Ectodermal cell (in vitro differentiated cells): ENCODE results near the gene RGS7.
"Not testable (repeated sequence)": the region's sequence is repeated elsewhere in the genome, so short reads cannot be mapped to it uniquely, and the experiment has no call there.

Experiments used
- H3K27ac ChIP-seq: 2 replicates; pipeline ENCODE4 v1.7.0; 2013; ENCODE audit warnings: mild to moderate bottlenecking, low read depth, low read length; ENCODE audit not compliant: insufficient read depth, poor library complexity, severe bottlenecking
- H3K27me3 ChIP-seq: 2 replicates; pipeline ENCODE4 v1.7.0; 2013; ENCODE audit warnings: mild to moderate bottlenecking, low read length; ENCODE audit not compliant: insufficient read depth, control insufficient read depth, poor library complexity, severe bottlenecking
- H3K36me3 ChIP-seq: one replicate; pipeline ENCODE4 v1.7.0; 2013; ENCODE audit warnings: low read length; ENCODE audit not compliant: control insufficient read depth, insufficient read depth
- H3K4me1 ChIP-seq: one replicate; pipeline ENCODE4 v1.7.0; 2013; ENCODE audit warnings: low read length; ENCODE audit not compliant: control insufficient read depth, insufficient read depth
- H3K4me3 ChIP-seq: 2 replicates; pipeline ENCODE4 v1.7.0; 2013; ENCODE audit warnings: low read depth, low read length, control low read depth; ENCODE audit not compliant: insufficient read depth
- H3K9me3 ChIP-seq: 2 replicates; pipeline ENCODE4 v1.7.0; 2013; ENCODE audit warnings: mild to moderate bottlenecking, low read length, moderate library complexity; ENCODE audit not compliant: control insufficient read depth
- WGBS, 2 experiments: methylation state at CpG; one replicate each; pipeline ENCODE4 v1.1.7; 2013; ENCODE audit warnings: missing lambda C conversion rate in 2 of 2; 5-methylcytosine and 5-hydroxymethylcytosine counted together

The RGS7 gene

GRCh38 chr1:241101622-241102021 is 255.4 kb downstream of the RGS7 start:
- H3K4me1 ChIP-seq: no peaks in the 10 kb centered on the region
- no peak overlapping the region for H3K27ac ChIP-seq
- no peaks in the 10 kb centered on the region for H3K36me3 ChIP-seq
- H3K4me3 ChIP-seq: no peak overlapping the region
- WGBS, 2 experiments: 79 to 91% methylated on average over 3 of the region's 3 CpGs
- H3K27me3 ChIP-seq: no peaks in the 10 kb centered on the region
- no peaks in the 10 kb centered on the region for H3K9me3 ChIP-seq

GRCh38 chr1:241097479-241097878 is 259.5 kb downstream of the RGS7 start:
- 90 to 91% methylated on average over 5 of the region's 5 CpGs for WGBS, 2 experiments
- no peaks in the 10 kb centered on the region for H3K9me3 ChIP-seq
- H3K27ac ChIP-seq: no peak overlapping the region
- H3K27me3 ChIP-seq: no peaks in the 10 kb centered on the region
- H3K36me3 ChIP-seq: no peaks in the 10 kb centered on the region
- H3K4me1 ChIP-seq: no peaks in the 10 kb centered on the region
- H3K4me3 ChIP-seq: no peak overlapping the region

- no peak overlapping the region for H3K27ac ChIP-seq
- no peaks in the 10 kb centered on the region for H3K9me3 ChIP-seq
- no peak overlapping the region for H3K4me3 ChIP-seq
- no peaks in the 10 kb centered on the region for H3K27me3 ChIP-seq
- no peaks in the 10 kb centered on the region for H3K4me1 ChIP-seq
- no peaks in the 10 kb centered on the region for H3K36me3 ChIP-seq
- 77 to 83% methylated on average over 4 of the region's 4 CpGs for WGBS, 2 experiments
These were observed 260.0 kb downstream of the RGS7 start for GRCh38 chr1:241096982-241097381.

- no peaks in the 10 kb centered on the region for H3K36me3 ChIP-seq
- H3K27ac ChIP-seq: no peak overlapping the region
- no peak overlapping the region for H3K4me3 ChIP-seq
- WGBS, 2 experiments: 94 to 96% methylated on average over 4 to 6 of the region's 6 CpGs
- no peaks in the 10 kb centered on the region for H3K27me3 ChIP-seq
- no peaks in the 10 kb centered on the region for H3K4me1 ChIP-seq
- no peaks in the 10 kb centered on the region for H3K9me3 ChIP-seq
These were observed 261.2 kb downstream of the RGS7 start for GRCh38 chr1:241095847-241096246.

GRCh38 chr1:241090798-241091197 is 266.2 kb downstream of the RGS7 start:
- Histone ChIP-seq H3K27ac (no peak overlapping the region), H3K27me3 (no peaks in the 10 kb centered on the region), H3K4me3 (no peak overlapping the region), H3K36me3 (no peaks in the 10 kb centered on the region), H3K4me1 (no peaks in the 10 kb centered on the region), H3K9me3 (no peaks in the 10 kb centered on the region)
- 90 to 94% methylated on average over 3 of the region's 3 CpGs for whole genome bisulfite sequencing, 2 experiments

GRCh38 chr1:241089066-241089465 is 267.9 kb downstream of the RGS7 start:
- not testable (repeated sequence) for H3K9me3 ChIP-seq, H3K27me3 ChIP-seq, H3K4me3 ChIP-seq, H3K4me1 ChIP-seq, H3K27ac ChIP-seq, H3K36me3 ChIP-seq
- WGBS, 2 experiments: 86 to 95% methylated on average over 1 of the region's 1 CpG

GRCh38 chr1:241088075-241088474 is 268.9 kb downstream of the RGS7 start:
- not testable (repeated sequence) for H3K36me3 ChIP-seq, H3K27ac ChIP-seq, H3K9me3 ChIP-seq, H3K4me3 ChIP-seq, H3K4me1 ChIP-seq, H3K27me3 ChIP-seq
- WGBS, 2 experiments: 89 to 92% methylated on average over 1 to 2 of the region's 2 CpGs

GRCh38 chr1:241086686-241087085 is 270.3 kb downstream of the RGS7 start:
- 89 to 93% methylated on average over 6 of the region's 6 CpGs for WGBS, 2 experiments
- Histone ChIP-seq H3K27ac (no peak overlapping the region), H3K4me1 (no peaks in the 10 kb centered on the region), H3K4me3 (no peak overlapping the region), H3K36me3 (no peaks in the 10 kb centered on the region), H3K9me3 (no peaks in the 10 kb centered on the region), H3K27me3 (no peaks in the 10 kb centered on the region)

GRCh38 chr1:241083285-241083684 is 273.7 kb downstream of the RGS7 start:
- 98 to 100% methylated on average over 2 to 3 of the region's 3 CpGs for whole genome bisulfite sequencing, 2 experiments
- H3K36me3 ChIP-seq: no peaks in the 10 kb centered on the region
- H3K4me1 ChIP-seq: no peaks in the 10 kb centered on the region
- no peaks in the 10 kb centered on the region for H3K9me3 ChIP-seq
- H3K27ac ChIP-seq: no peak overlapping the region
- no peak overlapping the region for H3K4me3 ChIP-seq
- H3K27me3 ChIP-seq: no peaks in the 10 kb centered on the region

- Histone ChIP-seq H3K4me3 (no peak overlapping the region), H3K27ac (no peak overlapping the region), H3K4me1 (no peaks in the 10 kb centered on the region), H3K9me3 (no peaks in the 10 kb centered on the region), H3K27me3 (no peaks in the 10 kb centered on the region), H3K36me3 (no peaks in the 10 kb centered on the region)
- WGBS, 2 experiments: 86 to 89% methylated on average over 1 to 2 of the region's 2 CpGs
These were observed 275.5 kb downstream of the RGS7 start for GRCh38 chr1:241081473-241081872.

- no peaks in the 10 kb centered on the region for H3K4me1 ChIP-seq
- 67 to 92% methylated on average over 1 of the region's 1 CpG for WGBS, 2 experiments
- H3K9me3 ChIP-seq: no peaks in the 10 kb centered on the region
- no peaks in the 10 kb centered on the region for H3K27me3 ChIP-seq
- H3K36me3 ChIP-seq: no peaks in the 10 kb centered on the region
- H3K27ac ChIP-seq: no peak overlapping the region
- H3K4me3 ChIP-seq: no peak overlapping the region
These were observed 277.5 kb downstream of the RGS7 start for GRCh38 chr1:241079459-241079858.
